HS-27A (cell line): ENCODE data around the gene SLC27A3.
"Not testable (repeated sequence)": the region's sequence is repeated elsewhere in the genome, so short reads cannot be mapped to it uniquely, and the experiment has no call there.

Experiments
- DNase-seq: peaks from one replicate; pipeline ENCODE4 v3.0.0-alpha.2; 2012; ENCODE audit warnings: low read depth, missing footprints

Gene SLC27A3

GRCh38 chr1:153780551-153780950, 5.3 kb downstream of the SLC27A3 start:
- DNase-seq = no peak

- not testable (repeated sequence) for DNase-seq
Observed at GRCh38 chr1:153782648-153783047, 7.4 kb downstream of the SLC27A3 start.

- DNase-seq = peak; percentile 53
Observed at GRCh38 chr1:153783233-153784190, 8.3 kb downstream of the SLC27A3 start.

- no peak for DNase-seq
Observed at GRCh38 chr1:153786038-153786790, 11.0 kb downstream of the SLC27A3 start.

- no peak for DNase-seq
Observed at GRCh38 chr1:153789478-153790034, 14.3 kb downstream of the SLC27A3 start.

GRCh38 chr1:153790313-153790965, 15.2 kb downstream of the SLC27A3 start:
- DNase-seq = no peak

- peak; percentile 45 for DNase-seq
Observed at GRCh38 chr1:153790966-153791647, 15.9 kb downstream of the SLC27A3 start.

- DNase-seq = no peak
Observed at GRCh38 chr1:153791648-153792253, 16.5 kb downstream of the SLC27A3 start.

GRCh38 chr1:153792631-153793041, 17.4 kb downstream of the SLC27A3 start:
- DNase-seq = no peak

- DNase-seq = no peak
Observed at GRCh38 chr1:153793261-153793972, 18.2 kb downstream of the SLC27A3 start.

- no peak for DNase-seq
Observed at GRCh38 chr1:153793973-153794615, 18.9 kb downstream of the SLC27A3 start.

GRCh38 chr1:153794624-153795329, 19.6 kb downstream of the SLC27A3 start:
- DNase-seq = no peak

GRCh38 chr1:153795330-153795837, 20.2 kb downstream of the SLC27A3 start:
- DNase-seq = no peak

GRCh38 chr1:153795934-153796785, 21.0 kb downstream of the SLC27A3 start:
- DNase-seq = no peak

GRCh38 chr1:153796786-153797659, 21.8 kb downstream of the SLC27A3 start:
- DNase-seq = no peak

GRCh38 chr1:153798468-153798780, 23.2 kb downstream of the SLC27A3 start:
- DNase-seq = no peak

- DNase-seq = no peak
Observed at GRCh38 chr1:153799016-153799415, 23.8 kb downstream of the SLC27A3 start.
